DND-41 (cell line): ENCODE data around the gene TEX38.

ENCODE experiments used
- ATAC-seq: fragments of 200-7000 bp; cut with Tn5 transposase; 3 replicates; pipeline ENCODE4 v1.9.1; 2021; ENCODE audit warnings: low read depth; ENCODE audit not compliant: insufficient read depth
- DNase-seq: peaks from one replicate; pipeline ENCODE4 v3.0.0-alpha.2; 2020
- H2AFZ ChIP-seq: 2 replicates; pipeline ENCODE4 v1.6.0; 2012; ENCODE audit warnings: low read depth, low read length
- H3K27ac ChIP-seq: 2 replicates; pipeline ENCODE4 v1.5.1; 2012; ENCODE audit warnings: low read length, inconsistent platforms
- H3K27me3 ChIP-seq: fragments of 200-600 bp; sonication (generic); 2 replicates; pipeline ENCODE4 v1.6.0; 2012; ENCODE audit warnings: low read length, mild to moderate bottlenecking, inconsistent platforms; ENCODE audit not compliant: insufficient read depth, poor library complexity
- H3K36me3 ChIP-seq: 2 replicates; pipeline ENCODE4 v1.5.1; 2012; ENCODE audit warnings: low read length, inconsistent platforms; ENCODE audit not compliant: insufficient read depth
- H3K4me1 ChIP-seq: 2 replicates; pipeline ENCODE4 v1.5.1; 2012; ENCODE audit warnings: mild to moderate bottlenecking, low read length; ENCODE audit not compliant: insufficient read depth
- H3K4me2 ChIP-seq: 2 replicates; pipeline ENCODE4 v1.6.0; 2012; ENCODE audit warnings: mild to moderate bottlenecking, moderate library complexity, low read length, inconsistent platforms; ENCODE audit not compliant: insufficient read depth
- H3K4me3 ChIP-seq, 2 experiments: fragments of 200-600 bp in 1 of 2; shearing (Covaris generic) in 1 of 2; 2 replicates each; pipeline ENCODE4 v1.5.1; 2012 to 2016; ENCODE audit warnings: inconsistent platforms in 2 of 2, low read length in 2 of 2, mild to moderate bottlenecking in 2 of 2, low read depth in 1 of 2, moderate library complexity in 1 of 2
- H3K79me2 ChIP-seq: 2 replicates; pipeline ENCODE4 v1.6.0; 2012; ENCODE audit warnings: low read length, inconsistent platforms; ENCODE audit not compliant: insufficient read depth
- H3K9ac ChIP-seq: 2 replicates; pipeline ENCODE4 v1.6.0; 2012; ENCODE audit warnings: low read depth, mild to moderate bottlenecking, inconsistent platforms, low read length, moderate library complexity
- H3K9me3 ChIP-seq: 2 replicates; pipeline ENCODE4 v1.5.1; 2012; ENCODE audit warnings: low read length, moderate library complexity, mild to moderate bottlenecking, inconsistent platforms; ENCODE audit not compliant: insufficient read depth, severe bottlenecking
- H4K20me1 ChIP-seq: 2 replicates; pipeline ENCODE4 v1.6.0; 2012; ENCODE audit warnings: low read length; ENCODE audit not compliant: insufficient read depth
- EZH2 ChIP-seq: IDR thresholded peaks from 3 replicates; pipeline ENCODE4 v1.6.1; 2012; ENCODE audit warnings: borderline replicate concordance, low read depth, mild to moderate bottlenecking, moderate library complexity, low read length, inconsistent platforms; ENCODE audit not compliant: severe bottlenecking
- TF ChIP-seq, protein P1 (sequence below): IDR thresholded peaks from 2 replicates; pipeline ENCODE4 v1.5.1; 2012; ENCODE audit warnings: borderline replicate concordance, low read length, moderate library complexity, mild to moderate bottlenecking; ENCODE audit not compliant: poor library complexity, severe bottlenecking; ENCODE audit errors: extremely low read depth

The TEX38 gene

DNA sequence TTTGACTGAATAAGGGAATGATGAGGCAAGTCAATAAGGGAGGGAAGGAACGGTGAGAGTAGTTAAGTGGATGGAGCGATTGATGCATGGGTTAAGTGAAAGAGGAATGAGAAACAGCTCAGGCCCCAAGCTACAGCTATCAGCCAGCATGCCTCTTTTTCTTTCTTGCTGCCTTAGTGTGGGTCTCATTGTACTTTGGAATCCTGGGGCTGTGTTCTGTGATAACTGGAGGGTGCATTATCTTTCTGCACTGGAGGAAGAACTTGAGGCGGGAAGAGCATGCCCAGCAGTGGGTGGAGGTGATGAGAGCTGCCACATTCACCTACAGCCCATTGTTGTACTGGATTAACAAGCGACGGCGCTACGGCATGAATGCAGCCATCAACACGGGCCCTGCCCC is 1.0 kb downstream of the TEX38 start:
- Histone ChIP-seq H3K4me2 (no peak overlapping the region), H3K4me3 (no peak overlapping the region), H3K27me3 (no peaks in the 10 kb centered on the region), H2AFZ (no peak overlapping the region), H3K79me2 (peaks cover 2% of the 10 kb centered on the region), H4K20me1 (no peaks in the 10 kb centered on the region), H3K27ac (no peak overlapping the region), H3K9ac (no peak overlapping the region), H3K4me1 (peaks cover 5% of the 10 kb centered on the region; the same call in 1 of the 2 replicates), H3K36me3 (peaks cover 41% of the 10 kb centered on the region), H3K9me3 (no peaks in the 10 kb centered on the region)
- DNase-seq (no peak), ATAC-seq (no peak)
- TF ChIP-seq, protein P1, sequence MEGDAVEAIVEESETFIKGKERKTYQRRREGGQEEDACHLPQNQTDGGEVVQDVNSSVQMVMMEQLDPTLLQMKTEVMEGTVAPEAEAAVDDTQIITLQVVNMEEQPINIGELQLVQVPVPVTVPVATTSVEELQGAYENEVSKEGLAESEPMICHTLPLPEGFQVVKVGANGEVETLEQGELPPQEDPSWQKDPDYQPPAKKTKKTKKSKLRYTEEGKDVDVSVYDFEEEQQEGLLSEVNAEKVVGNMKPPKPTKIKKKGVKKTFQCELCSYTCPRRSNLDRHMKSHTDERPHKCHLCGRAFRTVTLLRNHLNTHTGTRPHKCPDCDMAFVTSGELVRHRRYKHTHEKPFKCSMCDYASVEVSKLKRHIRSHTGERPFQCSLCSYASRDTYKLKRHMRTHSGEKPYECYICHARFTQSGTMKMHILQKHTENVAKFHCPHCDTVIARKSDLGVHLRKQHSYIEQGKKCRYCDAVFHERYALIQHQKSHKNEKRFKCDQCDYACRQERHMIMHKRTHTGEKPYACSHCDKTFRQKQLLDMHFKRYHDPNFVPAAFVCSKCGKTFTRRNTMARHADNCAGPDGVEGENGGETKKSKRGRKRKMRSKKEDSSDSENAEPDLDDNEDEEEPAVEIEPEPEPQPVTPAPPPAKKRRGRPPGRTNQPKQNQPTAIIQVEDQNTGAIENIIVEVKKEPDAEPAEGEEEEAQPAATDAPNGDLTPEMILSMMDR: no peak

DNA sequence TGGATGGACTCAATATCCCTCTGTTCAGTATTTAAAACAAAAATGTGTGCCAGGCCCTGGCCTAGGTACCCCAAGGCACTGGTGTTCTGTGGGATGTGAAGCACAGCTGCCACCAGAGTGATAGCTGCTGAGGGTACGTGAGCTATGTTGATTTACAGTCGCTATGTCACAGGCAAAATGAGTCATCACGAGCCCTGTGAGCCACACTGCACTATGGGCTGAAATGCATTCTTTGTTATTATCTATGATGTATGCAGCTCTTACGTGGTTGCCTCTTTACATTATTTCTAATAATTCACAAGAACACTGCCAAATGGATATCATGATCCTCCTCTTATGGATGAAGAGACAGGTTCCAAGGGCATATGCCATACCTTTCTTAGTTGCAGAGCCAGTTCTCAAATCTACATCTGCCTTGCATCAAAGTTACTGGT is 2.1 kb downstream of the TEX38 start:
- Histone ChIP-seq H3K4me1 (0 out of 2 replicates have a peak, but pooled peaks cover under 1% of the 10 kb centered on the region), H3K9ac (no peak overlapping the region), H3K4me2 (no peak overlapping the region), H2AFZ (no peak overlapping the region), H3K27ac (no peak overlapping the region), H3K36me3 (peaks cover 49% of the 10 kb centered on the region), H3K4me3 (no peak overlapping the region), H3K27me3 (no peaks in the 10 kb centered on the region), H3K9me3 (no peaks in the 10 kb centered on the region), H4K20me1 (no peaks in the 10 kb centered on the region), H3K79me2 (no peaks in the 10 kb centered on the region)
- ATAC-seq (0 out of 3 replicates have a peak, but pooled peaks have one; percentile 39), DNase-seq (no peak)
- TF ChIP-seq EZH2: no peak
- TF ChIP-seq, protein P1: no peak

DNA sequence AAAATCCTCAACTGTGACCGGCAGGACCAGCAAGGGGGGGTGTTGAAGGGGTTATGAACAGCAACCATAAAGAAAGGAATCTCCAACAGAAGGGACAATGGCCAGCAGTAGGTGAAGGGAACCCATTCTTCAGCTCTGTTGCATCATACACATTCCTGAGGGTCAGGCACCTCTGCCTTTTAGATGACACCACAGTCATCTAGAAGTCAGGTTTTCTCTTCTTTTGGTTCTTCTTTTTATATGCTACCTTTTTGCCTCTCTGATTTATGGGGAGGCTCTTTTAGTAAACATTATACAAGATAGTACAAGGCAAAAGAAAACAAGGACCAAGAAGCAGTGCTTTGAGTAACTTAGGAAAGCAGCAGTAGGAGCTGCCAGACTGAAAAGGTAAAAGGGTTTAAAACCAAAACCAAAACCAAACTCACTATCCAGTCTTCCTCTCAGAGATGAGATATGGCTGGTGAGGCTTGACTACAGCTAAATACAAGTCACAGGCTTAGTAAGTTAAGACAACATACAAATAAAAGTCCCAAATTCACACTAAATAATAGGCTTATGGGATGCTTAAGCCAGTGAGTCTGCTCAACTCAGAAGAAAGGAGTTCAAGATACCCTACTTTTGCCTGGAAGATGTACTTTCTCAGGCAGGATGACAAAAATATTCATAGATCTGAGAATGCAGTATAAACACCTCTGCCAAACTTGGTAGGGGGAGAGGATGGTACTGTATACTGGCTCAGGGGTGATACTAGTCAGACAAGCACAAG is 4.1 kb downstream of the TEX38 start:
- Histone ChIP-seq H3K4me3 (no peak overlapping the region), H3K79me2 (no peaks in the 10 kb centered on the region), H3K9ac (no peak overlapping the region), H3K9me3 (no peaks in the 10 kb centered on the region), H2AFZ (no peak overlapping the region), H3K4me2 (no peak overlapping the region), H3K36me3 (peaks cover 68% of the 10 kb centered on the region), H4K20me1 (no peaks in the 10 kb centered on the region), H3K4me1 (no peaks in the 10 kb centered on the region), H3K27ac (no peak overlapping the region), H3K27me3 (no peaks in the 10 kb centered on the region)
- TF ChIP-seq EZH2: no peak
- TF ChIP-seq, protein P1: no peak
- DNase-seq: no peak
- peak; percentile 63; the same call in 1 of the 3 replicates for ATAC-seq
